GM23248 (cell line): ENCODE data around the gene ULK3. TPM values are rescaled to one million over a fixed set of nuclear protein-coding genes. Genes with fewer than 3 reads are reported as not detected.

Experiments used
- DNase-seq: peaks from one replicate; pipeline ENCODE4 v3.0.0-alpha.2; 2015
- H2AFZ ChIP-seq: fragments of 200-600 bp; sonication (generic); 2 replicates; pipeline ENCODE4 v1.6.1; 2016; ENCODE audit warnings: antibody characterized with exemption
- H3F3A ChIP-seq: fragments of 200-600 bp; sonication (generic); 2 replicates; pipeline ENCODE4 v1.6.1; 2016; ENCODE audit warnings: mild to moderate bottlenecking, antibody characterized with exemption, mixed run types; ENCODE audit not compliant: insufficient read depth
- H3K27ac ChIP-seq: fragments of 200-600 bp; sonication (generic); 2 replicates; pipeline ENCODE4 v1.5.1; 2016; ENCODE audit warnings: mild to moderate bottlenecking
- H3K27me3 ChIP-seq: fragments of 200-600 bp; sonication (generic); replicated peaks from 2 replicates; pipeline ENCODE4 v1.6.1; 2016; ENCODE audit warnings: mild to moderate bottlenecking; ENCODE audit not compliant: insufficient read depth
- H3K36me3 ChIP-seq: fragments of 200-600 bp; sonication (generic); 2 replicates; pipeline ENCODE4 v1.6.1; 2016; ENCODE audit warnings: low read depth, mild to moderate bottlenecking
- H3K4me1 ChIP-seq: fragments of 200-600 bp; sonication (generic); 2 replicates; pipeline ENCODE4 v1.6.1; 2016; ENCODE audit warnings: mild to moderate bottlenecking; ENCODE audit not compliant: insufficient read depth
- H3K4me2 ChIP-seq: fragments of 200-600 bp; sonication (generic); one replicate; pipeline ENCODE4 v1.6.1; 2016; ENCODE audit warnings: mild to moderate bottlenecking; ENCODE audit not compliant: unreplicated experiment
- H3K4me3 ChIP-seq: fragments of 200-600 bp; sonication (generic); 2 replicates; pipeline ENCODE4 v1.5.1; 2016; ENCODE audit warnings: mild to moderate bottlenecking
- H3K79me2 ChIP-seq: fragments of 200-600 bp; sonication (generic); 2 replicates; pipeline ENCODE4 v1.6.1; 2016; ENCODE audit warnings: mild to moderate bottlenecking; ENCODE audit not compliant: insufficient read depth
- H3K9ac ChIP-seq: fragments of 200-600 bp; sonication (generic); 2 replicates; pipeline ENCODE4 v1.6.1; 2016; ENCODE audit warnings: mild to moderate bottlenecking
- H3K9me2 ChIP-seq: fragments of 200-600 bp; sonication (generic); 2 replicates; pipeline ENCODE4 v1.6.1; 2016; ENCODE audit warnings: mixed run types, mild to moderate bottlenecking, moderate library complexity; ENCODE audit not compliant: insufficient read depth
- H3K9me3 ChIP-seq: fragments of 200-600 bp; sonication (generic); one replicate; pipeline ENCODE4 v1.6.1; 2017; ENCODE audit warnings: low read depth
- H4K20me1 ChIP-seq: fragments of 200-600 bp; sonication (generic); 2 replicates; pipeline ENCODE4 v1.6.0; 2016; ENCODE audit not compliant: insufficient read depth
- EZH2 ChIP-seq: fragments of 200-600 bp; sonication (generic); IDR thresholded peaks from 2 replicates; pipeline ENCODE4 v1.6.1; 2018; ENCODE audit warnings: antibody characterized with exemption, mild to moderate bottlenecking; ENCODE audit not compliant: insufficient read depth, poor library complexity, severe bottlenecking
- EZH2phosphoT487 ChIP-seq: fragments of 200-600 bp; sonication (generic); IDR thresholded peaks from 2 replicates; pipeline ENCODE4 v1.6.1; 2018; ENCODE audit warnings: antibody characterized with exemption, moderate library complexity, mild to moderate bottlenecking, low read depth; ENCODE audit not compliant: insufficient read depth
- WGBS, 2 experiments: methylation state at CpG; one replicate each; pipeline ENCODE4 v1.1.6; 2015 to 2017; ENCODE audit warnings: low lambda C conversion rate in 2 of 2, low coverage in 1 of 2; ENCODE audit errors: missing lambda C conversion rate in 2 of 2; 5-methylcytosine and 5-hydroxymethylcytosine counted together
- in situ Hi-C: fragments of 300-500 bp; cut with MboI; formaldehyde crosslinking; loops from 2 replicates; pipeline ENCODE4 v1.15.0; 2020
- polyA plus RNA-seq: library from polyadenylated mRNA; unstranded; fragments of >200 nt; fragmentation: Nextera tagmentation; extraction: Ambion mirVana; gene quantifications from 2 replicates; pipeline ENCODE4 v1.2.1, GENCODE V29; 2016
- total RNA-seq: library from RNA; depleted of rRNA; stranded (reverse); fragments of >200 nt; shearing (Covaris generic); gene quantifications from 2 replicates; pipeline ENCODE4 v1.2.3, GENCODE V29; 2014

The ULK3 gene
- total and polyA plus RNA-seq, 2 experiments from 2014 or later, result 14.6 to 30.3 TPM

- Histone ChIP-seq H3K27me3 (no peaks in the 10 kb centered on the region), H3K79me2 (peaks cover 97% of the 10 kb centered on the region), H3K4me3 (no peak overlapping the region), H3K9me3 (no peaks in the 10 kb centered on the region), H3F3A (peaks cover 6% of the 10 kb centered on the region; the same call in 1 of the 2 replicates), H4K20me1 (no peaks in the 10 kb centered on the region; the same call in 1 of the 2 replicates), H3K9me2 (no peaks in the 10 kb centered on the region), H3K9ac (no peak overlapping the region), H3K27ac (no peak overlapping the region), H3K36me3 (no peaks in the 10 kb centered on the region), H2AFZ (no peak overlapping the region), H3K4me2 (no peak overlapping the region), H3K4me1 (peaks cover 24% of the 10 kb centered on the region)
- TF ChIP-seq EZH2phosphoT487, result no peak
- no peak for TF ChIP-seq EZH2
- WGBS, 2 experiments, result 86 to 93% methylated on average over 7 of the region's 7 CpGs
- in situ Hi-C loops, result no loop called here
- no peak for DNase-seq
Observed at GRCh38 chr15:74791667-74792066, 51.3 kb downstream of the ULK3 start.

DNA sequence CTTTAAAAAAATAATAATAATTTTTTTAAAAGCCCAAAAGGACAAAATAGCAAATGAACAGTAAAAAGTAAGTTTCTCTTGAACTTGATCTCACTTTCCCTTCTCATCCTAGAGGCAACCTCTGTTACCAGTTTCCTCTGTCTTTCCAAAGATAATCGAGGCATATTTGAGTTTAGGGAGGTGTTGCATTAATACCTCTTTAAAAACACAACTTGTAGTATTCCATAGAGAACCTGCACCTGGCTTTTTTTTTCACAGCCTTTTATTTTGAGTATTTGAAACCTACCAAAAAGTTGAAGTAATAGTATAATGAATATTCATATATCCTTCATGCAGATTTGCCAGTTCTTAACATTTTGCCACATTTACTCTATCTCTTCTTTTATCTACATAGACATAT is 51.9 kb downstream of the ULK3 start:
- Histone ChIP-seq H3K4me3 (no peak overlapping the region), H3K36me3 (no peaks in the 10 kb centered on the region), H3K4me1 (peaks cover 25% of the 10 kb centered on the region), H3K79me2 (peaks cover 97% of the 10 kb centered on the region), H3F3A (peaks cover 6% of the 10 kb centered on the region; the same call in 1 of the 2 replicates), H2AFZ (no peak overlapping the region), H3K4me2 (no peak overlapping the region), H3K27ac (peak overlapping the region; percentile 34), H3K9ac (0 out of 2 replicates have a peak overlapping the region, but pooled peaks have one; percentile 4), H4K20me1 (no peaks in the 10 kb centered on the region; the same call in 1 of the 2 replicates), H3K9me3 (no peaks in the 10 kb centered on the region), H3K9me2 (no peaks in the 10 kb centered on the region), H3K27me3 (no peaks in the 10 kb centered on the region)
- in situ Hi-C loops, result no loop called here
- WGBS, 2 experiments, result 54 to 66% methylated on average over 1 of the region's 1 CpG
- DNase-seq, result no peak
- TF ChIP-seq EZH2phosphoT487 (no peak), EZH2 (no peak)

DNA sequence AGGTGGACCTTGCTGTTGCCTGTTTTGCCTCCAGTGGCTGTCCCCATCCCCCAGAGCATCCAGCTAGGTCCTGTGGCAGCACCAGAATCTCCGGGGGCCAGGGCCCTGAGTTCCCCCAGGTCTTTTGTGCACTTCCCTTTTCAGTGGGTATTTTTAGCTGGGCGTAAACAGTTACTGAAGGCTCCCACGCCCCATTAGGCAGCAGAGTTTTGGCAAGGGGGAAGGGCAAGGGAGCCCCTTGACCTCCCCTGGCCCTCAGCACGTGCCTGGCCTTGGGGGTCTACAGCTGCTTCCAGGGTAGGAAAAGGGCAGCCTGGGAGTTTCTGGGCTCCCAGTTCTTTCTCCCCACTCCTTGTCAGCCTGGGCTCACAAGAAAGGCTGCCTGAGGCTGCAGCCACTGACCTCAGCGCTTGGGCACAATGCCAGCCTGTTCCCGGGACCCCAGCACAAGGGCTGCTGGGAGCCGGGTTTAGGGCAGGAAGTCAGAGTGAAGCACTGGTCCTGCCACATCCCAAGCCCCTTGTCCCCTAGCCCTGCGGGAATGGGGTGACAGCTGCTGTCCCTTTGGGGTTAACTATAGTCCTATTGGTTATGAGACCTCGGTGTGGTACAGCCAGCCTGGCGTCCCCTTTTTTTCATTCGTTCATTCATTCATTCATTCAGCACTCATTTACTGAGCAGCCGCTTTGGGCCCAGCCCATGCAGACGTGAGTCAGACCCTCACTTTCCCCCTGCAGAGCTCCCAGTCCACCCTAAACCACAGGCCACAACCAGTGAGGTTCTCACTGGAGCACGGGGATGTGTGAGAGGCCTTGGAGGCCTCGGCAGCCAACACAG is 52.7 kb downstream of the ULK3 start:
- Histone ChIP-seq H3K9ac (0 out of 2 replicates have a peak overlapping the region, but pooled peaks have one; percentile 4), H3K79me2 (peaks cover 97% of the 10 kb centered on the region), H4K20me1 (no peaks in the 10 kb centered on the region; the same call in 1 of the 2 replicates), H3K27ac (peak overlapping the region; percentile 34), H3K36me3 (no peaks in the 10 kb centered on the region), H3K9me3 (no peaks in the 10 kb centered on the region), H3K27me3 (no peaks in the 10 kb centered on the region), H3K4me2 (no peak overlapping the region), H3K4me1 (peaks cover 25% of the 10 kb centered on the region), H3K9me2 (no peaks in the 10 kb centered on the region), H2AFZ (no peak overlapping the region), H3F3A (peaks cover 6% of the 10 kb centered on the region; the same call in 1 of the 2 replicates), H3K4me3 (no peak overlapping the region)
- 55 to 56% methylated on average over 15 of the region's 15 CpGs for WGBS, 2 experiments
- peak; percentile 78 for DNase-seq
- in situ Hi-C loops, result no loop called here
- TF ChIP-seq EZH2 (no peak), EZH2phosphoT487 (no peak)

DNA sequence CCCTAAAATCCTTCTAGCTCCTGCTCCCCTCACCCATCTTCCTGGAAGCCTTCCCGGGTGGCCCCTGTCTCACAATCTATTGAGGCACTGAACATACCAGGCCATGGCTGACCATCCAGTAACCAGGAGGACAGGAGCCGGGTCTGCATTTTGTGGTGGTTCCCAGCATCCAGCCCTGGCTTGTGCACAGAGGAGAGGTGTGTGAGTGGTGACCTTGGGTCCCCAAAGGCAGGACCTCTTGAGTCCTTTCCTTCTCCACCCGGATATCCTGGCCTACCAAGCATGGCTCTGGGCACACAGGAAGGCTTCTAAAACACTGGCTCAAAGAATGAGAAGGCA is 53.2 kb downstream of the ULK3 start:
- H3K4me2 ChIP-seq, result no peak overlapping the region
- in situ Hi-C loops, result no loop called here
- H3K27me3 ChIP-seq, result no peaks in the 10 kb centered on the region
- peaks cover 97% of the 10 kb centered on the region for H3K79me2 ChIP-seq
- H3K36me3 ChIP-seq, result no peaks in the 10 kb centered on the region
- TF ChIP-seq EZH2phosphoT487 (no peak), EZH2 (no peak)
- no peak overlapping the region for H3K4me3 ChIP-seq
- peaks cover 6% of the 10 kb centered on the region; the same call in 1 of the 2 replicates for H3F3A ChIP-seq
- no peaks in the 10 kb centered on the region for H3K9me2 ChIP-seq
- H3K27ac ChIP-seq, result peak overlapping the region; percentile 34; the same call in 1 of the 2 replicates
- H2AFZ ChIP-seq, result no peak overlapping the region
- no peaks in the 10 kb centered on the region for H3K9me3 ChIP-seq
- peaks cover 25% of the 10 kb centered on the region for H3K4me1 ChIP-seq
- H3K9ac ChIP-seq, result no peak overlapping the region
- H4K20me1 ChIP-seq, result no peaks in the 10 kb centered on the region; the same call in 1 of the 2 replicates
- 64 to 65% methylated on average over 3 of the region's 3 CpGs for whole genome bisulfite sequencing, 2 experiments
- no peak for DNase-seq
